Bronchial epithelial cell (primary cell): ENCODE measurements around the gene CELSR1. TPM values are rescaled to one million over a fixed set of nuclear protein-coding genes. Genes with fewer than 3 reads are reported as not detected.

Source experiments
- DNase-seq: peaks from one replicate; pipeline ENCODE4 v3.0.0-alpha.2; 2010; ENCODE audit warnings: low read depth
- FAIRE-seq: peaks from 2 replicates; lab custom pipeline; 2011; peaks lifted over from hg19 to GRCh38; lab: Jason Lieb, UNC
- H3K27me3 ChIP-seq: 2 replicates; pipeline ENCODE4 v1.5.1; 2011; ENCODE audit warnings: low read length; ENCODE audit not compliant: control insufficient read depth, insufficient read depth
- H3K36me3 ChIP-seq: 2 replicates; pipeline ENCODE4 v1.5.1; 2011; ENCODE audit warnings: low read length; ENCODE audit not compliant: control insufficient read depth, insufficient read depth
- H3K4me3 ChIP-seq: 2 replicates; pipeline ENCODE4 v1.5.1; 2011; ENCODE audit warnings: mild to moderate bottlenecking, low read depth, low read length, control low read depth
- total RNA-seq: library from RNA; depleted of rRNA; stranded (reverse); fragments of >200 nt; gene quantifications from 2 replicates; pipeline ENCODE4 v1.2.1, GENCODE V29; 2014
- TF ChIP-seq, protein P1 (sequence below): IDR thresholded peaks from 2 replicates; pipeline ENCODE4 v1.5.1; 2011; ENCODE audit warnings: mild to moderate bottlenecking, moderate library complexity, low read length, control low read depth, inconsistent platforms; ENCODE audit not compliant: insufficient read depth, severe bottlenecking

Gene CELSR1
- total RNA-seq, 1 donor from 2014 or later: 39.0 TPM

DNA sequence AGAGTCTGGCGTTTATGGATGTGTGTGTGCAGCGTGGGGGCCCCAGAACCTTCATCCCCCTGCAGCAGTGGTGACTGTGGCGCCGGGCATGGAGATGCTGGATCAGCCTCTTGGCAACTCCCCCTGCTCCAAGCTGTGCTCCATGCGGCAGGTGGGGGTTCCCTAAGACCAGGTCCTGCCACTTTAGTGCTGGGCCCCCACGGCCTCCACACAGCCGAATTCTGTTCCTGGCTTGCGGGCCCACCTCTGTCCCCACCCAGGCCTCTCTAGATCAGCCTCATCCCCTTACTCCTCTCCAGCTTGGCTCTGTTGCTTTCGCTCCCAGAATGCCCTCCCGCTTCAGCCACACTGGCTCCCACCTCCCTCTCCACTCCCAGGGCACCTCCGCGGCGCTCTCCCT is 142.3 kb downstream of the CELSR1 start:
- TF ChIP-seq, protein P1, sequence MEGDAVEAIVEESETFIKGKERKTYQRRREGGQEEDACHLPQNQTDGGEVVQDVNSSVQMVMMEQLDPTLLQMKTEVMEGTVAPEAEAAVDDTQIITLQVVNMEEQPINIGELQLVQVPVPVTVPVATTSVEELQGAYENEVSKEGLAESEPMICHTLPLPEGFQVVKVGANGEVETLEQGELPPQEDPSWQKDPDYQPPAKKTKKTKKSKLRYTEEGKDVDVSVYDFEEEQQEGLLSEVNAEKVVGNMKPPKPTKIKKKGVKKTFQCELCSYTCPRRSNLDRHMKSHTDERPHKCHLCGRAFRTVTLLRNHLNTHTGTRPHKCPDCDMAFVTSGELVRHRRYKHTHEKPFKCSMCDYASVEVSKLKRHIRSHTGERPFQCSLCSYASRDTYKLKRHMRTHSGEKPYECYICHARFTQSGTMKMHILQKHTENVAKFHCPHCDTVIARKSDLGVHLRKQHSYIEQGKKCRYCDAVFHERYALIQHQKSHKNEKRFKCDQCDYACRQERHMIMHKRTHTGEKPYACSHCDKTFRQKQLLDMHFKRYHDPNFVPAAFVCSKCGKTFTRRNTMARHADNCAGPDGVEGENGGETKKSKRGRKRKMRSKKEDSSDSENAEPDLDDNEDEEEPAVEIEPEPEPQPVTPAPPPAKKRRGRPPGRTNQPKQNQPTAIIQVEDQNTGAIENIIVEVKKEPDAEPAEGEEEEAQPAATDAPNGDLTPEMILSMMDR: no peak
- no peaks in the 10 kb centered on the region for H3K27me3 ChIP-seq
- DNase-seq: no peak
- FAIRE-seq: no peak
- peaks cover 48% of the 10 kb centered on the region for H3K36me3 ChIP-seq
- no peak overlapping the region for H3K4me3 ChIP-seq

DNA sequence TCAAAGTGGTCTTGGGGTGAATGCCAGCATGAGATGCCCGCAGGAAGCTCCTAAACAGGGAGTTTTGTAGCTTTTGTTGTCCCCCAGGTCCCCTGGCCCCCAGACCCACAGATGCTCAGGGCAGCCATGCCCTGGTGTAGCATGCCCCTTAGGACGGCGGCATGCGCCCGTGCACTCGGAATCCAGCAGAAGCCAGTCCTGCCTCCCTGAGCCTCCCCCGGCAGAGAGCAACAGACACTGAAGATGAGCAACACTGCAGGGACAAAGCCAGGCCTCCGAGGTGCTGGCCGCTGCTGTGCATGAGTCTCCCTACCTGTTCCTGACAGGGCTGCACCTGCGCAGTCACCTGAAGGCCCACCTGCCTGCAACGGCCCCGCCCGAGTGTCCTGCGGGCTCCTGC is 142.8 kb downstream of the CELSR1 start:
- FAIRE-seq: no peak
- TF ChIP-seq, protein P1: no peak
- H3K36me3 ChIP-seq: peaks cover 45% of the 10 kb centered on the region
- no peaks in the 10 kb centered on the region for H3K27me3 ChIP-seq
- H3K4me3 ChIP-seq: no peak overlapping the region
- no peak for DNase-seq

DNA sequence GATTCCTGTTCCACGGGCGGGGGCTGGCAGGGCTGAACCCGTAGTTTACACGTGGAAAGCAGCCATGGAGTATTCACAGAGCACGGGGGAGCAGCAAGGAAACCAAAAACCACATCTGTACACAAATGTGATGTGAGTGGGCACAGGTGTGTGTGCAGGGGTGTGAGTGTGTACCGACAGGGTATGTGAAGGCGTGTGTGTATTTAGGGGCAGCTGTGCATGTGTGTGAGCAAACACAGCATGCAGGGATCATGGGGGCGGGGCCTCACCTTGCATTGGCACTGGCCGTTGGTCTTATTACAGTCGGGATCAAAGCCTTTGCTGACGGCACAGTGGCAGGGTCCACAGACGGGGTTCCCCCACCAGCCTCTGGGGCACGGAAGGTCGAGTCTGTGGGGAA is 143.5 kb downstream of the CELSR1 start:
- TF ChIP-seq, protein P1: no peak
- Histone ChIP-seq H3K36me3 (peaks cover 43% of the 10 kb centered on the region), H3K4me3 (no peak overlapping the region), H3K27me3 (no peaks in the 10 kb centered on the region)
- peak; percentile 77 for FAIRE-seq
- DNase-seq: no peak

DNA sequence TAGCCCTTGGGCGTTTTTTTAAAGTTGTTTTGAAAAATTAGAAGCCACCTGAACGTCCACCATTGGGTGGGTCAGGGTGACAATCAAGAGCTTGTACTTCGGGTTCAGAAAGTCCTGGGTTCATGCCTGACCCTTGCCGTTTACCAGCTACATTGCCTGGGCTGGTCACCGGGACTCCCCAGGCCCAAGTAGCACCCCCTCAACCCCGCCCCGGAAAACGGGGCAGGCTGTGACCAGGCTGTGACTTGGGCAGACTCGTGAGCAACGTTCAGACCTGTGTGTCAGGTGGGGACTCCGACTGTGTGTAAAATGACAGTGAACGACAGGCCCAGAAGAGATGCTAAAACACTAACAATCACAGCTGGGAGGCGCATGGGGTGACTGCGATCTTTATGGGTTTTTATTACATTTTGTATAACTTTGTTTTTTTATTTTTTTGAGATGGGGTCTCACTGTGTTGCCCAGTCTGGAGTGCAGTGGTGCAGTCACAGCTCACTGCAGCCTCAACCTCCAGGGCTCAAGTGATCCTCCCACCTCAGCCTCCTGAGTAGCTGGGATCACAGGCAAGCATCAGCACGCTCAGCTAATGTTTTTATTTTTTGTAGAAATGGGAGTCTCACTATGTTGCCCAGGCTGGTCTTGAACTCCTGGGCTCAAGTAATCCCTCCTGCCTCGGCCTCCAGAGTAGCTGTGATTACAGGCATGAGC is 145.1 kb downstream of the CELSR1 start:
- DNase-seq (peak; percentile 28), FAIRE-seq (no peak)
- Histone ChIP-seq H3K27me3 (no peaks in the 10 kb centered on the region), H3K4me3 (no peak overlapping the region), H3K36me3 (peaks cover 39% of the 10 kb centered on the region)
- TF ChIP-seq, protein P1: no peak

DNA sequence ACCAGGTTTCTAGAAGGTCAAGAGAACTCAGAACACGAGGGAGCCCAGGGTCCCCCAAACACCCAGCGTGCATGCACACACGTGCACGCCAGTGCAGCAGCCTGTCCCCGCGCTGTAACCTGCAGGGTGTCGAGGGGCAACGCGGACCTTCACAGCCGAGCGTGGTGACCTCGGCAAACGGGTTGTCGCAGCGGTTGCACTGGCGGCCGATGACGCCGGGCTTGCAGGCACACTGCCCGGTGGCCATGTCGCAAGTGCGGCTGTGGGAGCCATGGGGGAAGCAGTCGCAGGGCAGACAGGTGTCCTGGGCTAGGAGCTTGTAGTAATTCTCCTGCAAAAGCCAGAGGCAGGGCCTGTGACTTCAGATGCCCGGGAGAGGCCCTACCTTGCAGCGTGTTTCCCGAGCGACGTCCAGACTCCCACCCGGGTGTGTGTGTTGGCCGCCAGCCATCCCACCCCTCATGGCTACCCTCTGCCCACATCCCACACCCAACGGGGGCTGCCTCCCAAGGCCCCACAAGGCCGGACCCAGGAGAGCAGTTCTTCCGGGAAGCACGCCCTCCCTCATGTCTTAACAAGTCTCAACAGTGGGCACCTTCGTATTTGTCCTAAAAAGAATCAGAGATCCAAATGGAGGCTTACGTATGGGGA is 145.8 kb downstream of the CELSR1 start:
- TF ChIP-seq, protein P1: no peak
- Histone ChIP-seq H3K27me3 (no peaks in the 10 kb centered on the region), H3K4me3 (no peak overlapping the region), H3K36me3 (peaks cover 39% of the 10 kb centered on the region)
- FAIRE-seq (no peak), DNase-seq (peak; percentile 54)
